Measurements from ENCODE around the gene TMEM232.
A peak's percentile ranks its signal among the peaks of the same experiment; 100 is the strongest.

The TMEM232 gene

GRCh38 chr5:110594866-110595265 lies 131.6 kb downstream of the TMEM232 start:
- H3K4me3 ChIP-seq (ENCODE audit: low read depth, low read length) = no peak overlapping the region
- TF ChIP-seq CTCF (conservative IDR thresholded peaks at IDR 0.05; ENCODE audit: low read depth, low read length) = no peak
- no peak for DNase-seq (ENCODE audit: low read depth)

- DNase-seq (ENCODE audit: low read depth) = peak; percentile 62
- peak; percentile 68 for TF ChIP-seq CTCF (conservative IDR thresholded peaks at IDR 0.05; ENCODE audit: low read depth, low read length)
- H3K4me3 ChIP-seq (ENCODE audit: low read depth, low read length) = no peak overlapping the region
These were observed 136.3 kb downstream of the TMEM232 start for GRCh38 chr5:110590187-110590586.

- no peak overlapping the region for H3K4me3 ChIP-seq (ENCODE audit: low read depth, low read length)
- no peak for DNase-seq (ENCODE audit: low read depth)
- TF ChIP-seq CTCF (conservative IDR thresholded peaks at IDR 0.05; ENCODE audit: low read depth, low read length) = no peak
These were observed 138.0 kb downstream of the TMEM232 start for GRCh38 chr5:110588286-110588980.

- DNase-seq (ENCODE audit: low read depth) = no peak
- no peak for TF ChIP-seq CTCF (conservative IDR thresholded peaks at IDR 0.05; ENCODE audit: low read depth, low read length)
These were observed 145.8 kb downstream of the TMEM232 start for GRCh38 chr5:110580625-110581024.

GRCh38 chr5:110572729-110573128 lies 153.7 kb downstream of the TMEM232 start:
- no peak overlapping the region for H3K4me3 ChIP-seq (ENCODE audit: low read depth, low read length)
- TF ChIP-seq CTCF (conservative IDR thresholded peaks at IDR 0.05; ENCODE audit: low read depth, low read length) = no peak
- DNase-seq (ENCODE audit: low read depth) = no peak

More at GRCh38 chr5:110580625-110581024, 145.8 kb downstream of the TMEM232 start:
- H3K4me3 ChIP-seq (ENCODE audit: low read depth, low read length) = no peak overlapping the region

- no peak for DNase-seq (ENCODE audit: low read depth)
- no peak overlapping the region for H3K4me3 ChIP-seq (ENCODE audit: low read depth, low read length)
- TF ChIP-seq CTCF (conservative IDR thresholded peaks at IDR 0.05; ENCODE audit: low read depth, low read length) = no peak
These were observed 164.3 kb downstream of the TMEM232 start for GRCh38 chr5:110562191-110562590.

GRCh38 chr5:110561510-110561909 lies 165.0 kb downstream of the TMEM232 start:
- no peak for TF ChIP-seq CTCF (conservative IDR thresholded peaks at IDR 0.05; ENCODE audit: low read depth, low read length)

More at GRCh38 chr5:110561510-110561909, 165.0 kb downstream of the TMEM232 start:
- H3K4me3 ChIP-seq (ENCODE audit: low read depth, low read length) = no peak overlapping the region
- DNase-seq (ENCODE audit: low read depth) = no peak
